GM12874 (cell line): Measurements from ENCODE around the gene IL18R1.

ENCODE experiments used
- CTCF ChIP-seq: IDR thresholded peaks from 2 replicates; pipeline ENCODE4 v1.5.1; 2011; ENCODE audit warnings: low read depth, mild to moderate bottlenecking, control low read depth, low read length, moderate library complexity; ENCODE audit not compliant: insufficient read depth

The IL18R1 gene

GRCh38 chr2:102424754-102425153 lies 69.2 kb downstream of the IL18R1 start:
- no peak for TF ChIP-seq CTCF

GRCh38 chr2:102425441-102426132 lies 70.0 kb downstream of the IL18R1 start:
- no peak for TF ChIP-seq CTCF

GRCh38 chr2:102427249-102427648 lies 71.7 kb downstream of the IL18R1 start:
- no peak for TF ChIP-seq CTCF

GRCh38 chr2:102428573-102428972 lies 73.0 kb downstream of the IL18R1 start:
- TF ChIP-seq CTCF: no peak

- TF ChIP-seq CTCF: no peak
Measured at GRCh38 chr2:102432386-102432785, 76.8 kb downstream of the IL18R1 start.

- no peak for TF ChIP-seq CTCF
Measured at GRCh38 chr2:102433973-102434654, 78.5 kb downstream of the IL18R1 start.

- no peak for TF ChIP-seq CTCF
Measured at GRCh38 chr2:102434655-102435381, 79.2 kb downstream of the IL18R1 start.
